ENCODE measurements around the gene NPC1L1. TPM values are rescaled to one million over a fixed set of nuclear protein-coding genes. Genes with fewer than 3 reads are reported as not detected.

Gene NPC1L1
- total and polyA plus RNA-seq, 2 of the 4 experiments (the other 2 are of a cell fraction): 0.07 TPM; not detected in 1

DNA sequence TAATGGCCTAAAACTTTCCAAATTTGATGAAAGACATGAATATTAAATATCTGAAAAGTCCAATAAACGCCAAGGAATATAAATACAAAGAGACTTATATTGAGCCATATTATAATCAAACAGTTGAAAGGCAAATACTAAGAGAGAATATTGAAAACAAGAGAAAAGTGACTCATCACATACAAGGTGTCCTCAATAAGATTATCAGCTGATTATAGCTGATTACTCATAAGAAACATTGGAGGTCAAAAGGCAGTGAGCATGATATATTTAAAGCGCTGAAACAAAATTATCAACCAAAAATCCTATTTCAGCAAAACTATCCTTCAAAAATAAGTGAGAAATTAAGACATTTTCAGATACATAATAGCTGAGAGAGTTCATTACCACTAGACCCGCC is 7.8 kb upstream of the NPC1L1 start:
- TF ChIP-seq RFX5 (IDR thresholded peaks at IDR 0.05; ENCODE audit: low read depth, low read length) (no peak), RCOR1 (IDR thresholded peaks at IDR 0.05; ENCODE audit: insufficient replicate concordance, low read length) (no peak), CEBPB (IDR thresholded peaks at IDR 0.05; ENCODE audit: low read depth, low read length) (no peak), RAD21 (IDR thresholded peaks at IDR 0.05; ENCODE audit: low read length) (no peak), MXI1 (IDR thresholded peaks at IDR 0.05; ENCODE audit: borderline replicate concordance, low read depth, low read length) (no peak), POLR2A (IDR thresholded peaks at IDR 0.05; ENCODE audit: low read depth, low read length) (no peak), SMC3 (IDR thresholded peaks at IDR 0.05; ENCODE audit: low read depth, low read length) (no peak), NFE2L2 (IDR thresholded peaks at IDR 0.05; ENCODE audit: low read depth, low read length) (no peak), FOS (IDR thresholded peaks at IDR 0.05; ENCODE audit: low read depth, low read length) (no peak), BHLHE40 (IDR thresholded peaks at IDR 0.05; ENCODE audit: low read depth, low read length) (no peak), MAFK (IDR thresholded peaks at IDR 0.05; ENCODE audit: low read depth, low read length) (no peak), MAZ (IDR thresholded peaks at IDR 0.05; ENCODE audit: borderline replicate concordance, low read depth, low read length) (no peak)
- TF ChIP-seq, protein P1, sequence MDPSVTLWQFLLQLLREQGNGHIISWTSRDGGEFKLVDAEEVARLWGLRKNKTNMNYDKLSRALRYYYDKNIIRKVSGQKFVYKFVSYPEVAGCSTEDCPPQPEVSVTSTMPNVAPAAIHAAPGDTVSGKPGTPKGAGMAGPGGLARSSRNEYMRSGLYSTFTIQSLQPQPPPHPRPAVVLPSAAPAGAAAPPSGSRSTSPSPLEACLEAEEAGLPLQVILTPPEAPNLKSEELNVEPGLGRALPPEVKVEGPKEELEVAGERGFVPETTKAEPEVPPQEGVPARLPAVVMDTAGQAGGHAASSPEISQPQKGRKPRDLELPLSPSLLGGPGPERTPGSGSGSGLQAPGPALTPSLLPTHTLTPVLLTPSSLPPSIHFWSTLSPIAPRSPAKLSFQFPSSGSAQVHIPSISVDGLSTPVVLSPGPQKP (IDR thresholded peaks at IDR 0.05; ENCODE audit: borderline replicate concordance, low read depth, low read length): no peak
- TF ChIP-seq, protein P2, sequence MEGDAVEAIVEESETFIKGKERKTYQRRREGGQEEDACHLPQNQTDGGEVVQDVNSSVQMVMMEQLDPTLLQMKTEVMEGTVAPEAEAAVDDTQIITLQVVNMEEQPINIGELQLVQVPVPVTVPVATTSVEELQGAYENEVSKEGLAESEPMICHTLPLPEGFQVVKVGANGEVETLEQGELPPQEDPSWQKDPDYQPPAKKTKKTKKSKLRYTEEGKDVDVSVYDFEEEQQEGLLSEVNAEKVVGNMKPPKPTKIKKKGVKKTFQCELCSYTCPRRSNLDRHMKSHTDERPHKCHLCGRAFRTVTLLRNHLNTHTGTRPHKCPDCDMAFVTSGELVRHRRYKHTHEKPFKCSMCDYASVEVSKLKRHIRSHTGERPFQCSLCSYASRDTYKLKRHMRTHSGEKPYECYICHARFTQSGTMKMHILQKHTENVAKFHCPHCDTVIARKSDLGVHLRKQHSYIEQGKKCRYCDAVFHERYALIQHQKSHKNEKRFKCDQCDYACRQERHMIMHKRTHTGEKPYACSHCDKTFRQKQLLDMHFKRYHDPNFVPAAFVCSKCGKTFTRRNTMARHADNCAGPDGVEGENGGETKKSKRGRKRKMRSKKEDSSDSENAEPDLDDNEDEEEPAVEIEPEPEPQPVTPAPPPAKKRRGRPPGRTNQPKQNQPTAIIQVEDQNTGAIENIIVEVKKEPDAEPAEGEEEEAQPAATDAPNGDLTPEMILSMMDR (conservative IDR thresholded peaks at IDR 0.05; ENCODE audit: low read depth, low read length): no peak
- DNase-seq (no peak), ATAC-seq (ENCODE audit: low read depth) (no peak)
- H2BK120ac ChIP-seq (ENCODE audit: low read depth, low read length): no peak overlapping the region
- H3K36me3 ChIP-seq (ENCODE audit: control insufficient read depth, insufficient read depth, low read length): no peaks in the 10 kb centered on the region
- ChIA-PET POLR2A (ENCODE audit: unreplicated experiment) (no interaction called here), CTCF (interaction anchor here (1.0 to 2.0 kb wide), 3 partner anchors 14 to 17 kb away, joined by 3 to 4 read pairs (median 4); no protein-coding TSS in a partner anchor)
- H3K23ac ChIP-seq (ENCODE audit: low read depth, low read length): no peak overlapping the region
- no peaks in the 10 kb centered on the region for H4K20me1 ChIP-seq (ENCODE audit: insufficient read depth, low read length)
- no peak overlapping the region for H3K4me3 ChIP-seq (ENCODE audit: insufficient read depth, low read depth, low read length)
- H3K27me3 ChIP-seq (ENCODE audit: control insufficient read depth, insufficient read depth, low read length): peaks cover 16% of the 10 kb centered on the region
- no CpG with 5 or more reads among the region's 3 CpGs for WGBS, 2 experiments (ENCODE audit: extremely low coverage in 2 of 2, insufficient read length in 1 of 2)
- no peak overlapping the region for H3K27ac ChIP-seq (ENCODE audit: insufficient read depth, low read length)
- H2AK9ac ChIP-seq (replicated peaks; ENCODE audit: low read depth, low read length, poor library complexity): no peak overlapping the region
- H2AFZ ChIP-seq (replicated peaks; ENCODE audit: low read length, poor library complexity): no peak overlapping the region
- H3K14ac ChIP-seq (replicated peaks; ENCODE audit: low read depth, low read length): no peak overlapping the region
- intact Hi-C loops (cut with micrococcal nuclease) (no loop called here), in situ Hi-C loops (cut with MboI; ENCODE audit: low sequenced_read_pairs) (no loop called here), dilution Hi-C loops (cut with HindIII; ENCODE audit: low sequenced_read_pairs, unreplicated experiment) (no loop called here)
- no peak overlapping the region for H2AK5ac ChIP-seq (ENCODE audit: low read depth, low read length)
- no peak overlapping the region for H4K8ac ChIP-seq (ENCODE audit: low read depth in 2 of 2, low read length in 2 of 2)
- H4K91ac ChIP-seq (ENCODE audit: insufficient read depth, low read depth, low read length): no peak overlapping the region
- no peak overlapping the region for H3K9ac ChIP-seq (ENCODE audit: low read depth, low read length)
- no peak overlapping the region for H4K5ac ChIP-seq (ENCODE audit: low read depth, low read length)
- no peak overlapping the region for H2BK5ac ChIP-seq (ENCODE audit: low read depth, low read length, poor library complexity, severe bottlenecking)
- no peaks in the 10 kb centered on the region for H3K9me1 ChIP-seq (ENCODE audit: insufficient read depth, low read length)
- no peak overlapping the region for H2BK15ac ChIP-seq (ENCODE audit: low read depth, low read length)
- H3K18ac ChIP-seq (ENCODE audit: low read depth, low read length): no peak overlapping the region
- H3K4me2 ChIP-seq (ENCODE audit: low read depth, low read length): no peak overlapping the region
- no peaks in the 10 kb centered on the region for H3K4me1 ChIP-seq (ENCODE audit: control insufficient read depth, insufficient read depth, low read length)
- H3K4ac ChIP-seq (ENCODE audit: low read depth, low read length): no peak overlapping the region
- no peak overlapping the region for H2BK20ac ChIP-seq (ENCODE audit: low read depth, low read length)
- no TSS peak for BruUV-seq (replicated peaks)
- no peak overlapping the region for H3K56ac ChIP-seq (ENCODE audit: extremely low read depth, insufficient read depth, low read length)
- peaks cover 3% of the 10 kb centered on the region for H3K9me3 ChIP-seq (ENCODE audit: control insufficient read depth, insufficient read depth, low read length)
- no peaks in the 10 kb centered on the region for H3K79me1 ChIP-seq (ENCODE audit: low read depth in 1 of 2, low read length in 2 of 2)
